PC-9 (cell line): ENCODE data around the gene PLOD3. TPM values are rescaled to one million over a fixed set of nuclear protein-coding genes. Genes with fewer than 3 reads are reported as not detected.

Source experiments
- BruUV-seq: library from RNA; stranded (reverse); fragments of 400-500 nt; replicated peaks from 2 replicates; lab custom pipeline; 2021; lab: Mats Ljungman, UMichigan
- CTCF ChIA-PET: fragments of 300-600 bp; sonication (Branson Sonifier 250); formaldehyde crosslinking; loops from one replicate; lab custom pipeline; 2022; ENCODE audit warnings: antibody characterized with exemption; lab: Charles Lee
- POLR2A ChIA-PET: fragments of 300-600 bp; sonication (Branson Sonifier 250); formaldehyde crosslinking; loops from one replicate; lab custom pipeline; 2022; ENCODE audit warnings: antibody characterized with exemption; ENCODE audit not compliant: unreplicated experiment; lab: Charles Lee
- DNase-seq, 2 experiments: peaks; one replicate each; pipeline versions ENCODE4 v3.0.0 to v3.0.0-alpha.2; 2015 to 2022; ENCODE audit warnings: mixed read lengths in 1 of 2
- H2AFZ ChIP-seq: fragments of 200-600 bp; sonication (generic); 2 replicates; pipeline ENCODE4 v1.8.1; 2017; ENCODE audit warnings: antibody characterized with exemption
- H3F3A ChIP-seq: fragments of 200-600 bp; sonication (generic); 2 replicates; pipeline ENCODE4 v1.8.1; 2017; ENCODE audit warnings: antibody characterized with exemption, mild to moderate bottlenecking, low read depth; ENCODE audit not compliant: insufficient read depth
- H3K27ac ChIP-seq: fragments of 200-600 bp; sonication (generic); 2 replicates; pipeline ENCODE4 v1.6.1; 2016; ENCODE audit warnings: mixed run types
- H3K27me3 ChIP-seq: fragments of 200-600 bp; sonication (generic); 2 replicates; pipeline ENCODE4 v1.6.1; 2016; ENCODE audit warnings: low read depth, mixed run types; ENCODE audit not compliant: insufficient read depth
- H3K36me3 ChIP-seq: fragments of 200-600 bp; sonication (generic); 2 replicates; pipeline ENCODE4 v1.6.1; 2016; ENCODE audit warnings: low read depth, mixed run types
- H3K4me1 ChIP-seq: fragments of 200-600 bp; sonication (generic); replicated peaks from 2 replicates; pipeline ENCODE4 v1.6.1; 2016; ENCODE audit warnings: mixed run types; ENCODE audit not compliant: insufficient read depth
- H3K4me2 ChIP-seq: fragments of 200-600 bp; sonication (generic); 2 replicates; pipeline ENCODE4 v1.6.1; 2017; ENCODE audit warnings: mixed run types
- H3K4me3 ChIP-seq: fragments of 200-600 bp; sonication (generic); 2 replicates; pipeline ENCODE4 v1.6.1; 2016; ENCODE audit warnings: mixed run types
- H3K79me2 ChIP-seq: fragments of 200-600 bp; sonication (generic); 2 replicates; pipeline ENCODE4 v1.6.1; 2017; ENCODE audit warnings: low read depth, mixed run types
- H3K9me2 ChIP-seq: fragments of 200-600 bp; sonication (generic); 2 replicates; pipeline ENCODE4 v1.8.1; 2017; ENCODE audit warnings: mild to moderate bottlenecking; ENCODE audit not compliant: insufficient read depth
- H3K9me3 ChIP-seq: fragments of 200-600 bp; sonication (generic); 2 replicates; pipeline ENCODE4 v1.8.1; 2016; ENCODE audit warnings: low read depth; ENCODE audit not compliant: insufficient read depth
- H4K20me1 ChIP-seq: fragments of 200-600 bp; sonication (generic); 2 replicates; pipeline ENCODE4 v1.8.1; 2017; ENCODE audit not compliant: insufficient read depth
- CTCF ChIP-seq: fragments of 200-600 bp; sonication (generic); conservative IDR thresholded peaks from 2 replicates; pipeline ENCODE4 v1.6.1; 2017; ENCODE audit warnings: mixed run types, antibody characterized with exemption, mild to moderate bottlenecking, moderate library complexity
- EZH2 ChIP-seq: fragments of 200-600 bp; sonication (generic); IDR thresholded peaks from 2 replicates; pipeline ENCODE4 v1.8.0; 2017; ENCODE audit warnings: antibody characterized with exemption, low read depth
- intact Hi-C: fragments of 100-400 bp; cut with micrococcal nuclease; formaldehyde crosslinking; loops from one replicate; pipeline ENCODE4 v1.10.0; 2022; ENCODE audit not compliant: unreplicated experiment
- total RNA-seq: library from RNA; stranded (reverse); gene quantifications from 2 replicates; pipeline ENCODE4 v1.2.3, GENCODE V29; 2021

PLOD3 gene
- total RNA-seq, 1 experiment from 2014 or later = 93.2 TPM

- H3F3A ChIP-seq = no peaks in the 10 kb centered on the region
- ChIA-PET POLR2A (interaction anchor here (0.5 to 1.0 kb wide), 7 partner anchors 34 to 1747 kb away, joined by 3 to 11 read pairs (median 5); partner anchors contain the start of genes ACHE, MOSPD3 and ZNHIT1), CTCF (interaction anchor here (0.9 to 1.0 kb wide), 2 partner anchors 108 to 124 kb away, joined by 3 to 5 read pairs; no protein-coding TSS in a partner anchor)
- H3K27ac ChIP-seq = peak overlapping the region; percentile 48
- H3K4me3 ChIP-seq = peak overlapping the region; percentile 74
- H2AFZ ChIP-seq = peak overlapping the region; percentile 88
- TSS peak; percentile 53 for BruUV-seq
- no peaks in the 10 kb centered on the region for H3K27me3 ChIP-seq
- intact Hi-C loops = loop anchor here (1.0 kb wide), 2 partner anchors 8 to 35 kb away; partner anchors contain the start of gene PLOD3
- peaks cover 37% of the 10 kb centered on the region for H3K79me2 ChIP-seq
- peak overlapping the region; percentile 80 for H3K4me2 ChIP-seq
- peak; percentile 94 to 100 for DNase-seq
- TF ChIP-seq EZH2 = no peak
- TF ChIP-seq CTCF = no peak
- no peaks in the 10 kb centered on the region for H3K36me3 ChIP-seq
- H3K9me3 ChIP-seq = no peaks in the 10 kb centered on the region
- peaks cover 17% of the 10 kb centered on the region for H3K4me1 ChIP-seq
- peaks cover 10% of the 10 kb centered on the region for H4K20me1 ChIP-seq
- H3K9me2 ChIP-seq = no peaks in the 10 kb centered on the region
Measured at GRCh38 chr7:101251871-101252659, 34.7 kb upstream of the PLOD3 start.

- BruUV-seq = no TSS peak
- TF ChIP-seq CTCF (no peak), EZH2 (no peak)
Measured at GRCh38 chr7:101250324-101250723, 32.9 kb upstream of the PLOD3 start.

GRCh38 chr7:101248276-101248675 is 30.9 kb upstream of the PLOD3 start:
- 0 out of 2 replicates have a peak, but pooled peaks cover 2% of the 10 kb centered on the region for H3K36me3 ChIP-seq
- H3K4me2 ChIP-seq = no peak overlapping the region
- TF ChIP-seq EZH2 (no peak), CTCF (no peak)
- H2AFZ ChIP-seq = no peak overlapping the region
- DNase-seq = no peak
- peaks cover 32% of the 10 kb centered on the region for H3K4me1 ChIP-seq
- H3K9me2 ChIP-seq = no peaks in the 10 kb centered on the region
- peaks cover 55% of the 10 kb centered on the region for H3K79me2 ChIP-seq
- H3K4me3 ChIP-seq = no peak overlapping the region
- no peak overlapping the region for H3K27ac ChIP-seq
- intact Hi-C loops = no loop called here
- peaks cover 16% of the 10 kb centered on the region for H4K20me1 ChIP-seq
- CTCF ChIA-PET = interaction anchor here (0.5 to 0.6 kb wide), 2 partner anchors 110 to 174 kb away, joined by 3 read pairs; no protein-coding TSS in a partner anchor
- H3F3A ChIP-seq = peaks cover 22% of the 10 kb centered on the region; the same call in 1 of the 2 replicates
- POLR2A ChIA-PET = interaction anchor here (0.6 to 0.7 kb wide), 2 partner anchors 31 to 104 kb away, joined by 3 to 5 read pairs; partner anchors contain the start of gene ZNHIT1
- no peaks in the 10 kb centered on the region for H3K9me3 ChIP-seq
- BruUV-seq = no TSS peak
- no peaks in the 10 kb centered on the region for H3K27me3 ChIP-seq

More at GRCh38 chr7:101250324-101250723, 32.9 kb upstream of the PLOD3 start:
- Histone ChIP-seq H3K9me3 (no peaks in the 10 kb centered on the region), H3F3A (peaks cover 15% of the 10 kb centered on the region; the same call in 1 of the 2 replicates), H3K4me3 (peak overlapping the region; percentile 74; the same call in 1 of the 2 replicates), H3K27me3 (no peaks in the 10 kb centered on the region), H3K36me3 (no peaks in the 10 kb centered on the region), H4K20me1 (peaks cover 10% of the 10 kb centered on the region), H3K79me2 (peaks cover 40% of the 10 kb centered on the region), H2AFZ (no peak overlapping the region), H3K4me1 (peaks cover 23% of the 10 kb centered on the region), H3K4me2 (peak overlapping the region; percentile 80), H3K9me2 (no peaks in the 10 kb centered on the region), H3K27ac (no peak overlapping the region)
- intact Hi-C loops = no loop called here
- no peak for DNase-seq
- ChIA-PET CTCF (no interaction called here), POLR2A (no interaction called here)
